Measurements from ENCODE around the gene ABTB2.

The ABTB2 gene

GRCh38 chr11:34341096-34341495 is 16.7 kb downstream of the ABTB2 start:
- DNase-seq = no peak

- DNase-seq = no peak
Observed at GRCh38 chr11:34340653-34341052, 17.2 kb downstream of the ABTB2 start.

GRCh38 chr11:34339149-34340064 is 18.4 kb downstream of the ABTB2 start:
- no peak for DNase-seq

GRCh38 chr11:34337016-34337415 is 20.8 kb downstream of the ABTB2 start:
- DNase-seq = no peak

- no peak for DNase-seq
Observed at GRCh38 chr11:34335801-34336200, 22.0 kb downstream of the ABTB2 start.

- no peak for DNase-seq
Observed at GRCh38 chr11:34335331-34335730, 22.5 kb downstream of the ABTB2 start.

- DNase-seq = no peak
Observed at GRCh38 chr11:34333787-34334186, 24.0 kb downstream of the ABTB2 start.

GRCh38 chr11:34332524-34332923 is 25.3 kb downstream of the ABTB2 start:
- DNase-seq = no peak

GRCh38 chr11:34331736-34332135 is 26.1 kb downstream of the ABTB2 start:
- no peak for DNase-seq

GRCh38 chr11:34331329-34331728 is 26.5 kb downstream of the ABTB2 start:
- no peak for DNase-seq

- DNase-seq = no peak
Observed at GRCh38 chr11:34330653-34331052, 27.2 kb downstream of the ABTB2 start.

- DNase-seq = no peak
Observed at GRCh38 chr11:34329876-34330275, 27.9 kb downstream of the ABTB2 start.

GRCh38 chr11:34328632-34328910 is 29.2 kb downstream of the ABTB2 start:
- no peak for DNase-seq

GRCh38 chr11:34327804-34328631 is 29.8 kb downstream of the ABTB2 start:
- DNase-seq = no peak

GRCh38 chr11:34324466-34324865 is 33.3 kb downstream of the ABTB2 start:
- DNase-seq = no peak

GRCh38 chr11:34323601-34324000 is 34.2 kb downstream of the ABTB2 start:
- no peak for DNase-seq

- no peak for DNase-seq
Observed at GRCh38 chr11:34318111-34319037, 39.4 kb downstream of the ABTB2 start.

- DNase-seq = no peak
Observed at GRCh38 chr11:34317666-34318065, 40.1 kb downstream of the ABTB2 start.

GRCh38 chr11:34317036-34317360 is 40.8 kb downstream of the ABTB2 start:
- no peak for DNase-seq

- DNase-seq = no peak
Observed at GRCh38 chr11:34316347-34317035, 41.3 kb downstream of the ABTB2 start.

GRCh38 chr11:34315394-34315793 is 42.4 kb downstream of the ABTB2 start:
- DNase-seq = no peak

- no peak for DNase-seq
Observed at GRCh38 chr11:34314936-34315335, 42.9 kb downstream of the ABTB2 start.

GRCh38 chr11:34314176-34314575 is 43.6 kb downstream of the ABTB2 start:
- no peak for DNase-seq
